GM12872 (cell line): ENCODE data around the gene KANSL2.

Source experiments
- TF ChIP-seq, protein P1 (sequence below): IDR thresholded peaks from 3 replicates; pipeline ENCODE4 v1.5.1; 2011; ENCODE audit warnings: low read depth, mild to moderate bottlenecking, low read length, moderate library complexity; ENCODE audit not compliant: insufficient read depth

KANSL2 gene

DNA sequence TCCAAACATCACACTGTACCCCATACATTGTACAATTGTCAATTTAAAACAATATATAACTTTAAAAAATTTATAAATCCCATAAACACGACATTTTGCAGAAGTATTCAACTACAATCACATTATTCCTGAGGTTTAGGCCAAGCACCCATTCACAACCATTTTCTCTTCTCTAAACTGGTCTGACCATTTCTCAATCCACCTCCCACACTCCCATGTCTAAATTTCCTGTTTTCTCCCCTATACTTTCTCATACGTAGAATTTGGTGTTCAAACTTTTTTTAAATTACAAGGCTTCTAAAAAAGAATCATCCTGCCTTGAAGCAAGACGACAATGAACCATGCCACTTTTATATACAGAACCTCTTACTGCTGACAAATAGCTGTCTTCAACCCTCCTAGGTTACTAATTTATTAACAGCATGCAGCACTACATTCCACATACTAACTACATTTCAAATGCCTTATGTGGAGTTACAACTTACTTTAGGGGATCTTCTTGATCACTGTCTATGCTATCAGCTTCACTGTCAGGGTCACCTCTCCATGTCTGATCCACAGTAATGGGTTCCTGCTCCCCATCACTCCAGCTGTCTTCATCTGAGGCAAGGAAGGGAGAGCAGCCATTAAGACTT is 3.4 kb downstream of the KANSL2 start:
- TF ChIP-seq, protein P1, sequence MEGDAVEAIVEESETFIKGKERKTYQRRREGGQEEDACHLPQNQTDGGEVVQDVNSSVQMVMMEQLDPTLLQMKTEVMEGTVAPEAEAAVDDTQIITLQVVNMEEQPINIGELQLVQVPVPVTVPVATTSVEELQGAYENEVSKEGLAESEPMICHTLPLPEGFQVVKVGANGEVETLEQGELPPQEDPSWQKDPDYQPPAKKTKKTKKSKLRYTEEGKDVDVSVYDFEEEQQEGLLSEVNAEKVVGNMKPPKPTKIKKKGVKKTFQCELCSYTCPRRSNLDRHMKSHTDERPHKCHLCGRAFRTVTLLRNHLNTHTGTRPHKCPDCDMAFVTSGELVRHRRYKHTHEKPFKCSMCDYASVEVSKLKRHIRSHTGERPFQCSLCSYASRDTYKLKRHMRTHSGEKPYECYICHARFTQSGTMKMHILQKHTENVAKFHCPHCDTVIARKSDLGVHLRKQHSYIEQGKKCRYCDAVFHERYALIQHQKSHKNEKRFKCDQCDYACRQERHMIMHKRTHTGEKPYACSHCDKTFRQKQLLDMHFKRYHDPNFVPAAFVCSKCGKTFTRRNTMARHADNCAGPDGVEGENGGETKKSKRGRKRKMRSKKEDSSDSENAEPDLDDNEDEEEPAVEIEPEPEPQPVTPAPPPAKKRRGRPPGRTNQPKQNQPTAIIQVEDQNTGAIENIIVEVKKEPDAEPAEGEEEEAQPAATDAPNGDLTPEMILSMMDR = no peak

DNA sequence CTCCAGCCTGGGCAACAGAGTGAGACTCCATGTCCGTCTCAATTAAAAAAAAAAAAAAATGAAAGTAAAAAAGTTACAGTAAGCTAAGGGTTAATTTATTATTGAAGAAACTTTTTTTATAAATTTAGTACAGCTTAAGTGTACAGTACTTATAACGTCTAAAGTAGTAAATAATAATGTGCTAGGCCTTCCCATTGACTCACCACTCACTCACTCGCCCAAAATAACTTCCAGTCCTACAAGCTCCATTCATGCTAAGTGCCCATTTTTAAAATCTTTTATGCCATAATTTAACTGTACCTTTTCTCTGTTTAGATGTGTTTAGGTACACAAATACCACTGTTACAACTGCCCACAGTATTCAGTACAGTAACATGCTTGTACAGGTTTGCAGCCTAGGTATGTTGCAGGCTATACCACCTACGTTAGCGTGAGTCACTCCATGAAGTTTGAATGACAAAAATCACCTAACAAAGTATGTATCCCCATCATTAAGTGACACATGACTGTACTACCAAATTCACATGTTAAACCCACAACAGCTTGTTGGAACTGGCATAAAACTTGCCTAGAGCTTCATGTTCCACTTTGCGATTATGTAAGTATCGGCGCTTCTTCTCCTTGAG is 10.7 kb downstream of the KANSL2 start:
- TF ChIP-seq, protein P1 = no peak

DNA sequence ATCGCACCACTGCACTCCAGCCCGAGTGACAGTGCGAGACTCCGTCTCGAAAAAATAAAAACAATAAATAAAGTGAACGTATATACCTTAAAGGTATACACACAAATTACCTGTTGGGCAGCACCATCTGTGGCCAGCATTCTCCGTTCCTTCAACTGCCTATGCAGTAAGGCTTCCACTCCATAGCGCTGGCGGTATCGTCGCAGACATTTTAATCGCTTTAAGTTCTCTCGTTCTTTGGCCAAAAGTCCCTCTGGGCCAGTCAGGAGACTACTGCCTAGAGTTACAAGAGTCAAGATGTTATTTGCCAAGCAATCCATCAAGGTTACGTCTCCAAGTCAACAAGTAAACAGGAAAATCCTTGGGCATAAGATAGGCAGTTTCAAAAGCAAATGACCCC is 13.0 kb downstream of the KANSL2 start:
- TF ChIP-seq, protein P1 = no peak

DNA sequence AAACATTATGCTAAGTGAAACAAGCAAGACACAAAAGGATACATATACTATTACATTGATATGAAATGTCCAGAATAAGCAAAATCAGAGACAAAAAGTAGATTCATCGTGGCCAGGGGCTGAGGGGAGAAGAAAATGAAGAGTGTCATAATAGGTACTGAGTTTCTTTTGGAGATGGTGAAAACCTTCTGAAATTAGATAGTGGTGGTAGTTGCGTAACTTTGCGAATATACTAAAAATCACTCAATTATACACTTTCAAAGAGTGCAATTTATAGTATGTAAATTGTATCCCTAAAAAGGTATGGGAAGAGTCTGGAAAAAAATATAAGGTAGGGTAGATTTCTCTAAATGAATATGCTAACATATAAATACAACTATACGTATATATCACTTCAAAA is 22.2 kb downstream of the KANSL2 start:
- TF ChIP-seq, protein P1 = no peak

DNA sequence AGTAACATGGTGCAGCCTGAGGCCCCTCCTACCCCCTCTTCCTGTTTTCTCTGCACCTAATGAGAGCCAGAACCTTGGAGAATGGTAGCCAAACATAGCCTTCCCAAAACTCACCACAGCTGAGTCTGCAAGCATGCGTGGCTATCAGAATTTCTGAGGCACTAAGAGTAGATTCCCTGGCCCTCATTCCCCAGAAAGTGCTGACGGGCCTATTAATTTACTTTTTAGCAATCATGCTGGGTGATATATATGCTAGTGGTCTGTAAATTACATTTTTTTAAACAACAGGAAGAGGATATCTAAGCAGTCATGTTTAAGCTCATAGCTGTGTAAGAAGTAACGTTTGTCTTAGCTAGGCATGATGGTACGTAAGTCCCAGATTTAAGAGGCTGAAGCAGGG is 30.4 kb downstream of the KANSL2 start:
- TF ChIP-seq, protein P1 = no peak

DNA sequence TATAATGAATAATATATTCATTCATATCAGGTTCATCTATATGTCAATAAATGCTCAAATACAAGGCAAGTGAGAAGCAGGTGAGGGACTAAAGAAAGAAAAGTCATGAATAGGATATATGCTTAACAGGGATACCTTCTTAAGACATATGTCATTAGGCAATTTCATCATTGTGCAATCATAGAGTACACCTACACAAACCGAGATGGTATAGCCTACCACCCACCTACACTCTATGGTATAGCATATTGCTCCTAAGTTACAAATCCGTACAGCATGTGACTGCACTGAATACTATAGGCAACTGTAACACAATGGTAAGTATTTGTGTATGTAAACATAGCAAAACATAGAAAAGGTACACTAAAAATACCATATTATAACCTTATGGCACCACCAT is 39.0 kb downstream of the KANSL2 start:
- TF ChIP-seq, protein P1 = no peak

DNA sequence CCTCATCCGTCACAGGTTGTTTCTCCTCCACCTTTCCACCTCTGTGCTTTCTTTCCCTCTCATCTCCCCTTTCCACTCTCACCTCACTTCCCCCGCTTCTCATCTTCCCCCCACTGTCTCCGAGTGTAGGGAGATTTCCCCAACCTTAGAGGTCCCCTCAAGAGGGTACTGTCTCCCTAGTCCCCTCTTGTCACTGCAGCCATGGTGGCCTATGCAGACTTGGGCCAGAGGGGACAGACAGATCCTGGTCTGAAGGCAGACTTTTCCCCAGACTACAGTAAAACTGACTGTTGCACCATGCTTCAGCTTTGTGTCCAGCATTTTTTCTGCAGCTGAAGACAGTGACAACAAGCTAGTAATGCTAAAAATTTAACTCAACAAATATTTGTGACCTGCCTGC is 41.2 kb downstream of the KANSL2 start:
- TF ChIP-seq, protein P1 = no peak
